Lower lobe of right lung (tissue), 2 donors: ENCODE results near the gene ZFY. TPM values are rescaled to one million over a fixed set of nuclear protein-coding genes. Genes with fewer than 3 reads are reported as not detected.

Experiments
- ATAC-seq, 2 donors: fragments of 200-7000 bp; cut with Tn5 transposase; one replicate each; pipeline ENCODE4 v1.9.1; 2020 to 2022; ENCODE audit warnings: mild to moderate bottlenecking in 2 of 2, moderate library complexity in 2 of 2
- DNase-seq: peaks from one replicate; pipeline ENCODE4 v3.0.0-alpha.2; 2020
- H3K27ac ChIP-seq: fragments of 200-600 bp; one replicate; pipeline ENCODE4 v1.8.0; 2022
- H3K27me3 ChIP-seq: fragments of 200-600 bp; one replicate; pipeline ENCODE4 v1.8.0; 2022; ENCODE audit warnings: low read depth
- H3K36me3 ChIP-seq: fragments of 200-600 bp; one replicate; pipeline ENCODE4 v1.8.0; 2022; ENCODE audit warnings: mild to moderate bottlenecking
- H3K4me1 ChIP-seq: fragments of 200-600 bp; one replicate; pipeline ENCODE4 v1.8.0; 2022
- H3K4me3 ChIP-seq: fragments of 200-600 bp; one replicate; pipeline ENCODE4 v1.8.0; 2022; ENCODE audit warnings: mild to moderate bottlenecking
- H3K9me3 ChIP-seq: fragments of 200-600 bp; one replicate; pipeline ENCODE4 v1.8.0; 2022
- CTCF ChIP-seq: fragments of 200-600 bp; IDR thresholded peaks from one replicate; pipeline ENCODE4 v1.8.0; 2022; ENCODE audit warnings: antibody characterized with exemption, mild to moderate bottlenecking
- intact Hi-C: fragments of 100-400 bp; cut with DNase I; formaldehyde crosslinking; loops from one replicate; pipeline ENCODE4 v1.11.0; 2022
- total RNA-seq: library from RNA; stranded (reverse); fragmentation: NEBNext Ultra II Directional; extraction: Animal tissue kit (Norgen Biotek cat#: 25700); gene quantifications from one replicate; pipeline ENCODE4 v1.2.1, GENCODE V29; 2021
- donor health status: DM: no; HTN: yes; CAD: no; lungs with severe emphysema.

Gene ZFY
- total RNA-seq, 1 donor from 2014 or later = 21.2 TPM

GRCh38 chrY:3025357-3025756 is 90.2 kb downstream of the ZFY start:
- Histone ChIP-seq H3K27ac (no peak overlapping the region), H3K4me3 (no peak overlapping the region), H3K9me3 (no peaks in the 10 kb centered on the region), H3K27me3 (no peaks in the 10 kb centered on the region), H3K36me3 (no peaks in the 10 kb centered on the region), H3K4me1 (no peaks in the 10 kb centered on the region)
- no peak for TF ChIP-seq CTCF
- ATAC-seq (no peak), DNase-seq (no peak)
- intact Hi-C loops = no loop called here

Other genes starting within 250 kb of the ZFY start
- not detected for gene SRY, start 147.7 kb upstream of the ZFY start, total RNA-seq
- gene RPS4Y1, start 93.8 kb upstream of the ZFY start, total RNA-seq = 211 TPM